Measurements from ENCODE around the gene PIGB.

DNA sequence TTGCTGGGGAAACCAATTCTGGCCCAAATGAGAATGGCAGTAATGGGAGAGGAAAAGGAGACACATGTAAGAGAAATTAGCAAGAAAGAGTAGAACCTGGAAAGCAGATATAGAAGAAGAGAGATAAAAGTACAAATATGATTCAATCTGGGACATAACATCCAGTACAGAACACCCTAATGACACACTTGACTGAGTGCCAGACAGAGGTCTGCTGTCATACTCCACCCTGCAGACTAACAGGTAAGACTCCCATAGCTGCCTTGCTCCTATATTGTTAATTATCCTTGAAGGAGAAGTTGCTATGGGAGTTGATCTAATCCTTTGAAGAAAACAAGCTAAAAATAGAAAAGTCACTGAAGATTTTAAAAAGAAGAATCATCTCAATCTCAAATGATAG is 68.0 kb downstream of the PIGB start:
- TF ChIP-seq CTCF (IDR thresholded peaks at IDR 0.05) (no peak), POLR2A (IDR thresholded peaks at IDR 0.05) (no peak)

Measured in lower leg skin (tissue), 3 donors.